Measurements from ENCODE around the gene PINK1. TPM values are rescaled to one million over a fixed set of nuclear protein-coding genes. Genes with fewer than 3 reads are reported as not detected.

Gene PINK1
- total RNA-seq, 1 donor from 2014 or later, result 57.2 TPM

DNA sequence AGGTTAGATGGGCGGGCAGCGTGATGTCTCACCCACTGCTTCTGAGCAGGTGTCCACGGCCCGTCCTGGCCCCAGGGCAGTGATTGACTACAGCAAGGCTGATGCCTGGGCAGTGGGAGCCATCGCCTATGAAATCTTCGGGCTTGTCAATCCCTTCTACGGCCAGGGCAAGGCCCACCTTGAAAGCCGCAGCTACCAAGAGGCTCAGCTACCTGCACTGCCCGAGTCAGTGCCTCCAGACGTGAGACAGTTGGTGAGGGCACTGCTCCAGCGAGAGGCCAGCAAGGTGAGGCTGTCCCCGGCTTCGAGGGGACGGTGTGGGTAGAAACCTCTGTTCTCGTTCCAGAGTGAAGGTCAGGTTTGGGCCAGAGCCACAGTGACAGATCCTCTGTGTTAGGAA lies 15.7 kb downstream of the PINK1 start:
- Histone ChIP-seq H3K9me3 (no peaks in the 10 kb centered on the region), H3K27me3 (ENCODE audit: low read depth) (no peaks in the 10 kb centered on the region), H3K4me3 (no peak overlapping the region), H3K4me1 (no peaks in the 10 kb centered on the region), H3K27ac (no peak overlapping the region), H3K36me3 (peaks cover 96% of the 10 kb centered on the region)
- TF ChIP-seq, protein P1, sequence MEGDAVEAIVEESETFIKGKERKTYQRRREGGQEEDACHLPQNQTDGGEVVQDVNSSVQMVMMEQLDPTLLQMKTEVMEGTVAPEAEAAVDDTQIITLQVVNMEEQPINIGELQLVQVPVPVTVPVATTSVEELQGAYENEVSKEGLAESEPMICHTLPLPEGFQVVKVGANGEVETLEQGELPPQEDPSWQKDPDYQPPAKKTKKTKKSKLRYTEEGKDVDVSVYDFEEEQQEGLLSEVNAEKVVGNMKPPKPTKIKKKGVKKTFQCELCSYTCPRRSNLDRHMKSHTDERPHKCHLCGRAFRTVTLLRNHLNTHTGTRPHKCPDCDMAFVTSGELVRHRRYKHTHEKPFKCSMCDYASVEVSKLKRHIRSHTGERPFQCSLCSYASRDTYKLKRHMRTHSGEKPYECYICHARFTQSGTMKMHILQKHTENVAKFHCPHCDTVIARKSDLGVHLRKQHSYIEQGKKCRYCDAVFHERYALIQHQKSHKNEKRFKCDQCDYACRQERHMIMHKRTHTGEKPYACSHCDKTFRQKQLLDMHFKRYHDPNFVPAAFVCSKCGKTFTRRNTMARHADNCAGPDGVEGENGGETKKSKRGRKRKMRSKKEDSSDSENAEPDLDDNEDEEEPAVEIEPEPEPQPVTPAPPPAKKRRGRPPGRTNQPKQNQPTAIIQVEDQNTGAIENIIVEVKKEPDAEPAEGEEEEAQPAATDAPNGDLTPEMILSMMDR (IDR thresholded peaks at IDR 0.05), result no peak
- intact Hi-C loops (cut with DNase I), result no loop called here
- ATAC-seq (no peak), DNase-seq (no peak)

DNA sequence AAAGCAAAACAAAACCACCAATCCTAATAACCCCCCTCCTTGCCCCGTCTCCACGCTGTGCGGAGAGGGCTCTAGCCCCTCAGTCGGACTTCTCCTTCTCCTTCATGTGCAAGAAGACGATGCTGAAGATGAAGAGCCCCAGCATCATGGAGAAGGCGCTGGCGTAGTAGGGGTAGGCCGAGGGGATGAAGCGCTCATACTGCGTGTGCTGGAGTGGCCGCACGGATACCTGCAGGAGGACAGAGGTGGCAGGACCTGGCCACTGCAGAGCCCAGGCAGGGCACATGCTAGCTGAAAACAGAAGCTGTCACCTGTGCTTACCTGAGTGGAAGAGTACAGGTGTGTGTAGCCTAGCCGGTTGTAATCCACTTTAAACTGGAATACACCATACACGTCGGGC lies 19.0 kb downstream of the PINK1 start:
- TF ChIP-seq, protein P1 (IDR thresholded peaks at IDR 0.05), result no peak
- Histone ChIP-seq H3K27me3 (ENCODE audit: low read depth) (no peaks in the 10 kb centered on the region), H3K9me3 (no peaks in the 10 kb centered on the region), H3K4me1 (no peaks in the 10 kb centered on the region), H3K4me3 (no peak overlapping the region), H3K36me3 (peaks cover 99% of the 10 kb centered on the region), H3K27ac (no peak overlapping the region)
- no peak for DNase-seq
- ATAC-seq, result no peak
- intact Hi-C loops (cut with DNase I), result no loop called here

DNA sequence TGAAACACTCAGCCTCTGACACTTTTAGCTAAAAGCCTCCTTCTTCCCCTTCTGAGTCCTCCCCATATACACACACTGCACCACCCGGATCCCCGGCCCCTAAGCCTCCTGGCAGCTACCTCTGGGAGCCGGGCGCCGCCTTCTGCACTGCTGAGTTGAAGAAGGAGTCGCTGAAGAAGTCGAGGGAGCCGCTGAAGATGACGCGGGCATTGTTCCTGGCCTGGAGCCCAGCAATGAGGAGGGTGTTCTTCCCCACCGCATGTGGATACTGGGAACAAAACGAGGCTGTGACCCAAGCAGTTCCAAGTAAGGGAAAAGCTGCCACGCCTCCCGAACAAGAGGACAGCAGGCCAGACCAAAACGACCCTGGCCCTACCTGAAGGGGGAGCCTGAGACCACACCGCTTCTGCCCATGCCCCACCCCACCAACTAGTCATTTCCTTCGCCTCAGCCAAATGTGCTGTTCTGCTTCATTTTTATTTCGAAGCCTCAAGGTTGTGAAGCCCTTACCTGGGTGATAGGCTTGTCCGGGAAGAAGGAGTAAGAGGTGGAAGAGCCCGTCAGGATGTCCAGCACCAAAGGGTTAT lies 20.9 kb downstream of the PINK1 start:
- Histone ChIP-seq H3K4me1 (no peaks in the 10 kb centered on the region), H3K36me3 (peaks cover 98% of the 10 kb centered on the region), H3K27me3 (ENCODE audit: low read depth) (no peaks in the 10 kb centered on the region), H3K4me3 (no peak overlapping the region), H3K9me3 (no peaks in the 10 kb centered on the region), H3K27ac (no peak overlapping the region)
- no peak for DNase-seq
- TF ChIP-seq, protein P1 (IDR thresholded peaks at IDR 0.05), result no peak
- ATAC-seq, result no peak
- intact Hi-C loops (cut with DNase I), result no loop called here

DNA sequence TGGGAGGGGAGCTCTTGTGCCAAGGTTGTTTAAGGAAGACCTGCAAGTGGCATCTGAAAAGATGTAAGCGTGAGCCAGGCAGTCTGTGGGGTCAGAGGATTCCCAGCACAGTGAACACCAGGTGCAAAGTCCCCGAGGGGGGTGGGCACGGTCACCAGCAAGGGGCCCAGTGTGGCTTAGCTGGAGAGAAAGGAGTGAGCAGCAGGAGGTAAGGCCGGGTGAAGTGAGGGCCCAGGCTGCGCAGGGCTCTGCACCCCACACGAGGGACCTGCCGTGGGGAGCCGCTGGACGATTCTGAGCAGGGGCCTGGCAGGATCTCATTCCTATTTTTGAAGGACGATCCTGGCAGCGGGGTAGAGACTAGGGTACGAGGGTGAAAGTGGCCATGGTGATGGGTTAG lies 23.8 kb downstream of the PINK1 start:
- H3K4me3 ChIP-seq, result no peak overlapping the region
- H3K27ac ChIP-seq, result no peak overlapping the region
- DNase-seq (no peak), ATAC-seq (no peak)
- TF ChIP-seq, protein P1 (IDR thresholded peaks at IDR 0.05), result no peak
- H3K36me3 ChIP-seq, result peaks cover 70% of the 10 kb centered on the region
- H3K9me3 ChIP-seq, result no peaks in the 10 kb centered on the region
- H3K4me1 ChIP-seq, result peaks cover 16% of the 10 kb centered on the region
- intact Hi-C loops (cut with DNase I), result no loop called here
- no peaks in the 10 kb centered on the region for H3K27me3 ChIP-seq (ENCODE audit: low read depth)

DNA sequence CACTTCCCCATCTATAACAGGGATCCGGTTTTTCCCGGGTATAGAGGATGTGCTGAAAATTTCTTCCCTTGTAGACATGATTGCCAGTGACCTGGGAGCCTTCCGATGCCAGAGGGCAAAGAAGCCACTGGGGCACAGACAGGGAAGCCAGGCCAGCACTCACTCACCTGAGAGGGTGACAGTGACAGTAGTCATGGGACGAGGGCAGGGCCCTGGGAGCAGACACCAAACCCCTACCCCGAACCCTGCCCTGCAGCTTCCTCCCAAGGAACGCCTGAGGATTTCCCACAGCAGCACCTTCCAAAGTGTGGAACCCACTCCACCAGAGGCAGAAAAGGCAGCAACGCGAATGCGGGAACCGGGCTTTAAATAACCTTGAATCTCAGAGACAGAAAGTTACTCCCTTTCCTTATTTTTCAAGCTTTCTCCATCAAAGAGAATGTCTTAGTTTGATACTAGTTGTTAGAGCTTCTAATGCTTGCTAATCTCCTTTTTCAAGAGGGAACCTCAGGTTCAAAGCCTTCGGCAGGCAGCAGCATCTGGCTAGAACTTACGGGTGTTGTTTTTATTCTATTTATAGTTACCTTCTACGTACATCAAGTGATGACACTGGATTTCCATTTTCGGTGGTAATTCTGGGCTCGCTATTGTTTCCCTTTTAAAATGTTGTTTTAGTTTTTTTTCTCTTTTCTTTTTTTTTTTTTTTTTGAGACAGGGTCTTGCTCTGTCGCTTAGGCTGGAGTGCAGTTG lies 25.1 kb downstream of the PINK1 start:
- H3K9me3 ChIP-seq, result no peaks in the 10 kb centered on the region
- no peak overlapping the region for H3K27ac ChIP-seq
- H3K4me1 ChIP-seq, result peaks cover 19% of the 10 kb centered on the region
- intact Hi-C loops (cut with DNase I), result no loop called here
- H3K27me3 ChIP-seq (ENCODE audit: low read depth), result no peaks in the 10 kb centered on the region
- TF ChIP-seq, protein P1 (IDR thresholded peaks at IDR 0.05), result no peak
- H3K36me3 ChIP-seq, result peaks cover 57% of the 10 kb centered on the region
- DNase-seq (no peak), ATAC-seq (no peak)
- no peak overlapping the region for H3K4me3 ChIP-seq
